Mammary epithelial cell (primary cell): ENCODE measurements around the gene PLEKHM3.

Experiments
- EZH2 ChIP-seq: IDR thresholded peaks from 2 replicates; pipeline ENCODE4 v1.6.1; 2012; ENCODE audit warnings: low read length, inconsistent platforms, borderline replicate concordance
- TF ChIP-seq, protein P1 (sequence below), 2 donors: IDR thresholded peaks in 1 of 2; conservative IDR thresholded peaks in 1 of 2; 2 replicates each; pipeline ENCODE4 v1.5.1; 2011 to 2012; ENCODE audit warnings: inconsistent platforms in 2 of 2, low read length in 2 of 2, mild to moderate bottlenecking in 2 of 2, control low read depth in 1 of 2, low read depth in 1 of 2; ENCODE audit not compliant: insufficient read depth in 1 of 2; ENCODE audit errors: extremely low read depth in 1 of 2

DNA sequence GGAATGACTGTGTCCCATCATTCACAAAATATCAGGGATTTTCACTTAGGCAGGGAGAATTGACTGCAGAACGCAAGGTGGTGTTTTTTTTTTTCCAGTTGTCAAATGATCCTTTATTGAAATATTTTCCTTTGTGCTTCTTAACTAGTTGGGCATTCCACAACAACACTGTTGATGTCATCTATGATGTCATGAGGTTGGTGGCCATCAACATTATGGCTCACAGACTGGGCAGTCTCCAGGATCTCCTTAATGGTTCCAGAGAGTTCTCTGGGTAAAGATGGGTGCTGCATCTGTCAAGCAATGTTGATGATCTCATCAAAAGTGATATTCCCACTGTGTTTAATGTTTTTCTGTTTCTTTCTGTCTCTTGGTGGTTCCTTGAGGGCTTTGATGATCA, 31.8 kb upstream of the PLEKHM3 start:
- TF ChIP-seq, protein P1, sequence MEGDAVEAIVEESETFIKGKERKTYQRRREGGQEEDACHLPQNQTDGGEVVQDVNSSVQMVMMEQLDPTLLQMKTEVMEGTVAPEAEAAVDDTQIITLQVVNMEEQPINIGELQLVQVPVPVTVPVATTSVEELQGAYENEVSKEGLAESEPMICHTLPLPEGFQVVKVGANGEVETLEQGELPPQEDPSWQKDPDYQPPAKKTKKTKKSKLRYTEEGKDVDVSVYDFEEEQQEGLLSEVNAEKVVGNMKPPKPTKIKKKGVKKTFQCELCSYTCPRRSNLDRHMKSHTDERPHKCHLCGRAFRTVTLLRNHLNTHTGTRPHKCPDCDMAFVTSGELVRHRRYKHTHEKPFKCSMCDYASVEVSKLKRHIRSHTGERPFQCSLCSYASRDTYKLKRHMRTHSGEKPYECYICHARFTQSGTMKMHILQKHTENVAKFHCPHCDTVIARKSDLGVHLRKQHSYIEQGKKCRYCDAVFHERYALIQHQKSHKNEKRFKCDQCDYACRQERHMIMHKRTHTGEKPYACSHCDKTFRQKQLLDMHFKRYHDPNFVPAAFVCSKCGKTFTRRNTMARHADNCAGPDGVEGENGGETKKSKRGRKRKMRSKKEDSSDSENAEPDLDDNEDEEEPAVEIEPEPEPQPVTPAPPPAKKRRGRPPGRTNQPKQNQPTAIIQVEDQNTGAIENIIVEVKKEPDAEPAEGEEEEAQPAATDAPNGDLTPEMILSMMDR (conservative IDR thresholded peaks at IDR 0.05 in 1 of 2, IDR thresholded peaks at IDR 0.05 in 1 of 2; ENCODE audit: extremely low read depth in 1 of 2, insufficient read depth in 1 of 2, low read depth in 1 of 2, low read length in 2 of 2), result no peak
- no peak for TF ChIP-seq EZH2
